Activated CD8-positive, alpha-beta T cell treated with anti-CD3 and anti-CD28 coated beads for 36 hours (primary cell): ENCODE data around the gene SUPT6H. TPM values are rescaled to one million over a fixed set of nuclear protein-coding genes. Genes with fewer than 3 reads are reported as not detected.

Experiments used
- ATAC-seq: fragments of 200-7000 bp; cut with Tn5 transposase; one replicate; pipeline ENCODE4 v1.10.0; 2021; ENCODE audit warnings: mild to moderate bottlenecking, moderate library complexity
- CTCF ChIA-PET: fragments of 350-600 bp; sonication (Branson Sonifier 250); formaldehyde crosslinking; loops from one replicate; lab custom pipeline; 2021; ENCODE audit warnings: antibody characterized with exemption; lab: Charles Lee
- POLR2A ChIA-PET: fragments of 350-600 bp; sonication (Branson Sonifier 250); formaldehyde crosslinking; loops from one replicate; lab custom pipeline; 2021; ENCODE audit warnings: antibody characterized with exemption; lab: Charles Lee
- DNase-seq: peaks from one replicate; pipeline ENCODE4 v3.0.0-alpha.2; 2020
- H3K27ac Mint-ChIP-seq: one replicate; pipeline ENCODE4 v1.8.0; 2021; ENCODE audit warnings: mild to moderate bottlenecking, mixed read lengths
- H3K27me3 Mint-ChIP-seq: one replicate; pipeline ENCODE4 v1.8.0; 2021; ENCODE audit warnings: mixed read lengths
- H3K36me3 Mint-ChIP-seq: one replicate; pipeline ENCODE4 v1.8.0; 2021; ENCODE audit warnings: low read depth, mixed read lengths
- H3K4me1 Mint-ChIP-seq: one replicate; pipeline ENCODE4 v1.8.0; 2021; ENCODE audit warnings: low read depth, mixed read lengths
- H3K4me3 Mint-ChIP-seq: one replicate; pipeline ENCODE4 v1.8.0; 2021; ENCODE audit warnings: mild to moderate bottlenecking, moderate library complexity, mixed read lengths
- H3K9me3 Mint-ChIP-seq: one replicate; pipeline ENCODE4 v1.8.0; 2021; ENCODE audit warnings: mixed read lengths
- intact Hi-C: fragments of 100-400 bp; cut with micrococcal nuclease; formaldehyde crosslinking; loops from one replicate; pipeline ENCODE4 v1.10.0; 2022
- total RNA-seq, 2 experiments: library from RNA; stranded (reverse); gene quantifications; one replicate each; pipeline ENCODE4 v1.2.3, GENCODE V29; 2021
- TF ChIP-seq, protein P1 (sequence below): fragments of 200-600 bp; IDR thresholded peaks from one replicate; pipeline ENCODE4 v1.8.0; 2022; ENCODE audit warnings: antibody characterized with exemption, mild to moderate bottlenecking

The SUPT6H gene
- total RNA-seq, 2 experiments from 2014 or later = 60.3 to 63.3 TPM

DNA sequence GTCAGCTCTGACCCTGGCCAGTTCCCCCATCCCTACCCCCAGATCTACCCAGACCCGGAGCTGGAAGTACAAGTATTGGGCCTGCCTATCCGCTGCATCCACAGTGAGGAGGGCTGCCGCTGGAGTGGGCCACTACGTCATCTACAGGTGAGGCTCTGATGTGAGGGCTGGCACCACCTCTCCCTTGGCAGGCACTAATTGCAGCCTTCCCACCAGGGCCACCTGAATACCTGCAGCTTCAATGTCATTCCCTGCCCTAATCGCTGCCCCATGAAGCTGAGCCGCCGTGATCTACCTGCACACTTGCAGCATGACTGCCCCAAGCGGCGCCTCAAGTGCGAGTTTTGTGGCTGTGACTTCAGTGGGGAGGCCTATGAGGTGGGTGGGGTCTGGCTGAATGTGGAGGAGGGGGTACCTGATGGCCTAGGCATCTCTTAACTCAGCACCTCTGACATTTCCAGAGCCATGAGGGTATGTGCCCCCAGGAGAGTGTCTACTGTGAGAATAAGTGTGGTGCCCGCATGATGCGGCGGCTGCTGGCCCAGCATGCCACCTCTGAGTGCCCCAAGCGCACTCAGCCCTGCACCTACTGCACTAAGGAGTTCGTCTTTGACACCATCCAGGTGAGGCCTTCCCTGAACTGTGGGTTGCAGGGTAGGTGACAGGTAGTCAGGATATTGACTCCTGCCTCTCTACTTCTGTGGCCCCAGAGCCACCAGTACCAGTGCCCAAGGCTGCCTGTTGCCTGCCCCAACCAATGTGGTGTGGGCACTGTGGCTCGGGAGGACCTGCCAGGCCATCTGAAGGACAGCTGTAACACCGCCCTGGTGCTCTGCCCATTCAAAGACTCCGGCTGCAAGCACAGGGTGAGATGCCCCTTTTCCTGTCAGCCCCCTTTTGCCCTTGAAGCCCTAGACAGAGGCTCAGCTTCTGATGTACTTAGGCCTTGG is 86.1 kb downstream of the SUPT6H start:
- peaks cover 46% of the 10 kb centered on the region for H3K4me1 Mint-ChIP-seq
- no peak for ATAC-seq

DNA sequence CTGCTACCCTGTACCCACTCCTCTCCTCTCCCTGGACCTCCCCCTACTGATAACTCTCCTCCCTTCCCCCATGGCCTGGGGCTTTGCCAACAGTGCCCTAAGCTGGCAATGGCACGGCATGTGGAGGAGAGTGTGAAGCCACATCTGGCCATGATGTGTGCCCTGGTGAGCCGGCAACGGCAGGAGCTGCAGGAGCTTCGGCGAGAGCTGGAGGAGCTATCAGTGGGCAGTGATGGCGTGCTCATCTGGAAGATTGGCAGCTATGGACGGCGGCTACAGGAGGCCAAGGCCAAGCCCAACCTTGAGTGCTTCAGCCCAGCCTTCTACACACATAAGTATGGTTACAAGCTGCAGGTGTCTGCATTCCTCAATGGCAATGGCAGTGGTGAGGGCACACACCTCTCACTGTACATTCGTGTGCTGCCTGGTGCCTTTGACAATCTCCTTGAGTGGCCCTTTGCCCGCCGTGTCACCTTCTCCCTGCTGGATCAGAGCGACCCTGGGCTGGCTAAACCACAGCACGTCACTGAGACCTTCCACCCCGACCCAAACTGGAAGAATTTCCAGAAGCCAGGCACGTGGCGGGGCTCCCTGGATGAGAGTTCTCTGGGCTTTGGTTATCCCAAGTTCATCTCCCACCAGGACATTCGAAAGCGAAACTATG is 87.0 kb downstream of the SUPT6H start:
- peak overlapping the region; percentile 1 for H3K4me3 Mint-ChIP-seq
- POLR2A ChIA-PET = interaction anchor here (1.1 to 20.7 kb wide), 6 partner anchors 10 to 201 kb away, joined by 3 to 480 read pairs (median 6); partner anchors contain the start of genes NEK8, PROCA1, RPL23A and TLCD1
- ATAC-seq (no peak), DNase-seq (no peak)
- H3K4me1 Mint-ChIP-seq = peaks cover 46% of the 10 kb centered on the region
- TF ChIP-seq, protein P1, sequence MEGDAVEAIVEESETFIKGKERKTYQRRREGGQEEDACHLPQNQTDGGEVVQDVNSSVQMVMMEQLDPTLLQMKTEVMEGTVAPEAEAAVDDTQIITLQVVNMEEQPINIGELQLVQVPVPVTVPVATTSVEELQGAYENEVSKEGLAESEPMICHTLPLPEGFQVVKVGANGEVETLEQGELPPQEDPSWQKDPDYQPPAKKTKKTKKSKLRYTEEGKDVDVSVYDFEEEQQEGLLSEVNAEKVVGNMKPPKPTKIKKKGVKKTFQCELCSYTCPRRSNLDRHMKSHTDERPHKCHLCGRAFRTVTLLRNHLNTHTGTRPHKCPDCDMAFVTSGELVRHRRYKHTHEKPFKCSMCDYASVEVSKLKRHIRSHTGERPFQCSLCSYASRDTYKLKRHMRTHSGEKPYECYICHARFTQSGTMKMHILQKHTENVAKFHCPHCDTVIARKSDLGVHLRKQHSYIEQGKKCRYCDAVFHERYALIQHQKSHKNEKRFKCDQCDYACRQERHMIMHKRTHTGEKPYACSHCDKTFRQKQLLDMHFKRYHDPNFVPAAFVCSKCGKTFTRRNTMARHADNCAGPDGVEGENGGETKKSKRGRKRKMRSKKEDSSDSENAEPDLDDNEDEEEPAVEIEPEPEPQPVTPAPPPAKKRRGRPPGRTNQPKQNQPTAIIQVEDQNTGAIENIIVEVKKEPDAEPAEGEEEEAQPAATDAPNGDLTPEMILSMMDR = no peak
- H3K27me3 Mint-ChIP-seq = no peaks in the 10 kb centered on the region
- peaks cover 53% of the 10 kb centered on the region for H3K36me3 Mint-ChIP-seq
- CTCF ChIA-PET = interaction anchor here (0.8 to 17.1 kb wide), 13 partner anchors 9 to 149 kb away, joined by 3 to 609 read pairs (median 4); partner anchors contain the start of genes NEK8, PROCA1 and TLCD1
- intact Hi-C loops = no loop called here
- peak overlapping the region; percentile 50 for H3K27ac Mint-ChIP-seq
- no peaks in the 10 kb centered on the region for H3K9me3 Mint-ChIP-seq

More for the DNA sequence above, 86.1 kb downstream of the SUPT6H start:
- intact Hi-C loops = no loop called here
- TF ChIP-seq, protein P1 = no peak
- H3K9me3 Mint-ChIP-seq = no peaks in the 10 kb centered on the region
- no peak for DNase-seq
- H3K36me3 Mint-ChIP-seq = peaks cover 53% of the 10 kb centered on the region
- peak overlapping the region; percentile 50 for H3K27ac Mint-ChIP-seq
- no peak overlapping the region for H3K4me3 Mint-ChIP-seq
- POLR2A ChIA-PET = interaction anchor here (1.2 to 20.7 kb wide), 3 partner anchors 9 to 201 kb away, joined by 4 to 480 read pairs (median 8); partner anchors contain the start of genes NEK8, RPL23A and TLCD1
- H3K27me3 Mint-ChIP-seq = no peaks in the 10 kb centered on the region
- CTCF ChIA-PET = interaction anchor here (3.7 to 17.1 kb wide), 4 partner anchors 15 to 62 kb away, joined by 22 to 609 read pairs (median 74); partner anchors contain the start of genes NEK8 and TLCD1

DNA sequence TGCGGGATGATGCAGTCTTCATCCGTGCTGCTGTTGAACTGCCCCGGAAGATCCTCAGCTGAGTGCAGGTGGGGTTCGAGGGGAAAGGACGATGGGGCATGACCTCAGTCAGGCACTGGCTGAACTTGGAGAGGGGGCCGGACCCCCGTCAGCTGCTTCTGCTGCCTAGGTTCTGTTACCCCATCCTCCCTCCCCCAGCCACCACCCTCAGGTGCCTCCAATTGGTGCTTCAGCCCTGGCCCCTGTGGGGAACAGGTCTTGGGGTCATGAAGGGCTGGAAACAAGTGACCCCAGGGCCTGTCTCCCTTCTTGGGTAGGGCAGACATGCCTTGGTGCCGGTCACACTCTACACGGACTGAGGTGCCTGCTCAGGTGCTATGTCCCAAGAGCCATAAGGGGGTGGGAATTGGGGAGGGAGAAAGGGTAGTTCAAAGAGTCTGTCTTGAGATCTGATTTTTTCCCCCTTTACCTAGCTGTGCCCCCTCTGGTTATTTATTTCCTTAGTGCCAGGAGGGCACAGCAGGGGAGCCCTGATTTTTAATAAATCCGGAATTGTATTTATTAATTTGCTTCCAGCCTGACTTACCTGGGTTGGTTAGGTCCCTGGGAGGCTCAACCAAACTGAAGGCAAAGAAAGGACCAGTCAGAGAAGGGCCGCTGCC is 87.6 kb downstream of the SUPT6H start:
- no peak for ATAC-seq
- POLR2A ChIA-PET = interaction anchor here (1.0 to 20.7 kb wide), 7 partner anchors 11 to 143 kb away, joined by 3 to 480 read pairs (median 4); partner anchors contain the start of genes NEK8, PROCA1, RPL23A and TLCD1
- H3K4me3 Mint-ChIP-seq = no peak overlapping the region
- H3K27me3 Mint-ChIP-seq = no peaks in the 10 kb centered on the region
- H3K27ac Mint-ChIP-seq = peak overlapping the region; percentile 38
- TF ChIP-seq, protein P1 = no peak
- CTCF ChIA-PET = interaction anchor here (0.6 to 17.1 kb wide), 30 partner anchors 10 to 202 kb away, joined by 3 to 609 read pairs (median 4); partner anchors contain the start of genes FAM222B, NEK8, PHF12 and PROCA1
- intact Hi-C loops = loop anchor here (1.0 kb wide), 1 partner anchor 22 kb away; no protein-coding TSS in a partner anchor
- peaks cover 52% of the 10 kb centered on the region for H3K36me3 Mint-ChIP-seq
- DNase-seq = no peak
- peaks cover 46% of the 10 kb centered on the region for H3K4me1 Mint-ChIP-seq
- H3K9me3 Mint-ChIP-seq = no peaks in the 10 kb centered on the region

DNA sequence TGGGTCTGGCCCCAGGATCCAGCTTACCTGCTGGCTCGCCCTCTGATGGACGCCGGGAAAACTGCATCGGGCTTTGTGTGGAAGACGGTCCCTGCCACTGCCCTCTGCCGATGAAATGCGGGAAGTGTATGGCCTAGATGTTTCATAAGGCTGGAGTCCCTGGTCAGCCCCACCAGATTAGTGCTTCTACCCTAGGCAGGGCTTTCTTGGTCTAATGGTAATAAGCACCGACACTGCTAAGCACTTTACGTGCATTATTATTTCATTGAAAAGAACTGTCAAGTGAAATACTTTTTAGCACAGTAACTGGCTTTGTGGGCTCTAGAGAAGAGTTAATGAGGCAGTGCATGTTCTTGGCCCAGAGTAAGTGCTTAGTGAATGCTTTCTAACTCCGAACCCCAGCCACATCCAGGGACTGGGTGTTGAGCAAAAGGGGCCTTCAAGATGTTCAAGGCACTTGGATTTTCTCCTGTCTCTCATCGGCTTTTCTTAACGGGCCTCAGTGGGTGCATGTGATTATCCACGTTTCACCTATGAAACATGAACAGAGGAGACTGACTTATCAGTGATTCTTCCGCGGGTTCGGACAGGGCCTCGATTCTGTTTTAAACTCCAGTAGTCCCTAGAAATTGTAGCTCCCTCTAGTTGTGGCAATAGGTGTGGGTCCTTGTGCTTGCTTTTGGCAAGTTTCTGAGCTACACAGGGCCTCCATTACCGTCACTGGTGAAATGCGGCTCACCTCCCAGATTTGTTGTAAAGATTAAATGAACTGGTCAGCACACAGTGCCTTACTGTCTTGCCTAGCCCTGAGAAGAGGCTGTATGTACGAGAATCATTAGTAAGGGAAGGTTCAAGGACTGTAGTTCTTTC is 88.4 kb downstream of the SUPT6H start:
- Mint-ChIP-seq H3K4me1 (peaks cover 46% of the 10 kb centered on the region), H3K4me3 (no peak overlapping the region), H3K27me3 (no peaks in the 10 kb centered on the region), H3K9me3 (no peaks in the 10 kb centered on the region), H3K36me3 (peaks cover 46% of the 10 kb centered on the region), H3K27ac (peak overlapping the region; percentile 38)
- DNase-seq = peak; percentile 98
- TF ChIP-seq, protein P1 = peak; percentile 100
- intact Hi-C loops = loop anchor here (1.0 kb wide), 1 partner anchor 23 kb away; no protein-coding TSS in a partner anchor
- ChIA-PET POLR2A (interaction anchor here (0.7 to 20.7 kb wide), 9 partner anchors 12 to 724 kb away, joined by 3 to 480 read pairs (median 3); partner anchors contain the start of genes NEK8, PROCA1, RPL23A and TLCD1), CTCF (interaction anchor here (0.6 to 17.1 kb wide), 34 partner anchors 11 to 201 kb away, joined by 3 to 609 read pairs (median 4); partner anchors contain the start of genes BLTP2, FAM222B, NEK8 and PHF12)
- peak; percentile 93 for ATAC-seq
